IMR-90 (cell line): Measurements from ENCODE around the gene SAMD10.

Experiments used
- CEBPB ChIP-seq: IDR thresholded peaks from 2 replicates; pipeline ENCODE4 v1.6.1; 2012; ENCODE audit warnings: low read depth, low read length, improper control_type of control experiment
- CTCF ChIP-seq: conservative IDR thresholded peaks from 2 replicates; pipeline ENCODE4 v1.5.1; 2012; ENCODE audit warnings: mild to moderate bottlenecking, low read depth, low read length, improper control_type of control experiment
- POLR2A ChIP-seq: IDR thresholded peaks from 2 replicates; pipeline ENCODE4 v1.6.1; 2012; ENCODE audit warnings: mild to moderate bottlenecking, low read depth, low read length

- TF ChIP-seq CTCF (no peak), CEBPB (no peak), POLR2A (no peak)
Measured at GRCh38 chr20:63940472-63941266, 38.8 kb downstream of the SAMD10 start.
